Breast epithelium (tissue), 3 donors: ENCODE data around the gene CISD2.

Source experiments
- POLR2A ChIP-seq: fragments of 450-650 bp; IDR thresholded peaks from one replicate; pipeline ENCODE4 v1.6.1; 2016; ENCODE audit warnings: antibody characterized with exemption, mild to moderate bottlenecking, moderate library complexity
- TF ChIP-seq, protein P1 (sequence below), 3 donors: fragments of 450-650 bp; IDR thresholded peaks; one replicate each; pipeline ENCODE4 v1.5.1; 2016 to 2017; ENCODE audit warnings: antibody characterized with exemption in 3 of 3, mild to moderate bottlenecking in 3 of 3, moderate library complexity in 3 of 3

DNA sequence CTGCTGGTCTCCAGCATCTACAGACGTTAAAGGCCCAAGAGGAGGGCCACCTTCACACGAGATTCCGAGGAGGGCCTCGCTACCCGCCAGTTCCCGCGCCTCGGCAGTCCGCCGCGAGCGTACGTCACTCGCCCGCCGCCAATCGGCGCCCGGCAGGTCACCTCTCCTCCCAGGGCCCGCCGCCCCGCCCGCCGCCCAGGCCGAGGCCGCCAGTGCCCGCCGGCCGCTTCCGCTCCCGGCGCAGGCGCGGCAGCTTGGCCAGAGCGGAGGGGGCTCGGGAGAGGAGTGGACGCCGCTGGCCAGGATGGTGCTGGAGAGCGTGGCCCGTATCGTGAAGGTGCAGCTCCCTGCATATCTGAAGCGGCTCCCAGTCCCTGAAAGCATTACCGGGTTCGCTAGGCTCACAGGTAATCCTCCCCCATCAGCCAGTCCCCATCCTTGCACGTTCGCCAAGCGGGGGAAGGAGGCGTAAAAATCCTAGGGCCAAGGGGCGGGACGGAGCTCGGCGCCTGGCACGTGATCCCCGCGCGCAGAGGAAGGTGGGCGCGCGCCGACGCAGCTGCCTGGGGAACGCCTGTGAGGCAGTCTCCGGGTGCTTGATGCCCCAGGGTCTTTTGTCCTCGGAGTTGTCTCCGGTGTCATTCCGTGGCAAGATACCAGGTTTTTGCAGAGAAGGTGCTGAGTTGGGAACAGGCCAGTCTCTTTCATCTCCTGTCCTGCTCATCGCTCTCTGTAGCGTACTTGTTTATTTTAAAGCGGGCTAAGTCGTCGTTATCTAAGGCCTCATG, at the start of gene CISD2:
- TF ChIP-seq, protein P1, sequence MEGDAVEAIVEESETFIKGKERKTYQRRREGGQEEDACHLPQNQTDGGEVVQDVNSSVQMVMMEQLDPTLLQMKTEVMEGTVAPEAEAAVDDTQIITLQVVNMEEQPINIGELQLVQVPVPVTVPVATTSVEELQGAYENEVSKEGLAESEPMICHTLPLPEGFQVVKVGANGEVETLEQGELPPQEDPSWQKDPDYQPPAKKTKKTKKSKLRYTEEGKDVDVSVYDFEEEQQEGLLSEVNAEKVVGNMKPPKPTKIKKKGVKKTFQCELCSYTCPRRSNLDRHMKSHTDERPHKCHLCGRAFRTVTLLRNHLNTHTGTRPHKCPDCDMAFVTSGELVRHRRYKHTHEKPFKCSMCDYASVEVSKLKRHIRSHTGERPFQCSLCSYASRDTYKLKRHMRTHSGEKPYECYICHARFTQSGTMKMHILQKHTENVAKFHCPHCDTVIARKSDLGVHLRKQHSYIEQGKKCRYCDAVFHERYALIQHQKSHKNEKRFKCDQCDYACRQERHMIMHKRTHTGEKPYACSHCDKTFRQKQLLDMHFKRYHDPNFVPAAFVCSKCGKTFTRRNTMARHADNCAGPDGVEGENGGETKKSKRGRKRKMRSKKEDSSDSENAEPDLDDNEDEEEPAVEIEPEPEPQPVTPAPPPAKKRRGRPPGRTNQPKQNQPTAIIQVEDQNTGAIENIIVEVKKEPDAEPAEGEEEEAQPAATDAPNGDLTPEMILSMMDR (IDR thresholded peaks at IDR 0.05), result peak in 1 of 3 donors; percentile 26
- TF ChIP-seq POLR2A, result peak; percentile 80
